ENCODE measurements around the gene PACRG. TPM values are rescaled to one million over a fixed set of nuclear protein-coding genes. Genes with fewer than 3 reads are reported as not detected.

The PACRG gene
- polyA plus RNA-seq, 2 of the 4 experiments (the other 2 are of a cell fraction): 0.14 to 0.30 TPM

GRCh38 chr6:163364641-163365040 lies 636.9 kb downstream of the PACRG start:
- no peaks in the 10 kb centered on the region for H3K9me3 ChIP-seq
- CTCF ChIA-PET: interaction anchor here (1.1 kb wide), 1 partner anchor 184 kb away, joined by 3 read pairs; no protein-coding TSS in a partner anchor
- WGBS (ENCODE audit: missing lambda C conversion rate): 83% methylated on average over 13 of the region's 13 CpGs

More at GRCh38 chr6:163364641-163365040, 636.9 kb downstream of the PACRG start:
- H3K4me2 ChIP-seq: no peak overlapping the region
- TF ChIP-seq KDM5A (IDR thresholded peaks at IDR 0.05) (no peak), MYC (IDR thresholded peaks at IDR 0.05; ENCODE audit: borderline replicate concordance, low read length) (no peak), HEYL (CRISPR knock-in tag; IDR thresholded peaks at IDR 0.05) (no peak)
- no peak for DNase-seq (ENCODE audit: low read depth in 1 of 2, low spot score in 1 of 2)
- no peak overlapping the region for H3K4me3 ChIP-seq
- no peaks in the 10 kb centered on the region for H3K4me1 ChIP-seq
- POLR2A ChIA-PET: no interaction called here
- ATAC-seq: no peak
- FAIRE-seq: no peak
- no peak overlapping the region for H3K27ac ChIP-seq

Small RNAs within 50 kb of the gene (small RNA-seq; reads per million reads assigned to genes)
- 0 reads per million in 6 experiments for gene AL031121.1
- gene AL590286.1: 0 reads per million in 6 experiments

Other genes starting within 250 kb of the PACRG start
- gene PRKN, start 208 bp upstream of the PACRG start, polyA plus RNA-seq (2011; rRNA removed): 0.13 and 0.36 TPM in 2 replicates
- 0.07 to 0.39 TPM (median 0.33 TPM) in 3 replicates for gene PRKN, start 208 bp upstream of the PACRG start, polyA plus RNA-seq (2017; fragmentation: RNase III; extraction: RNeasy Plus Mini Kit Qiagen cat#74134 plus additional on column Dnase treatment)